Measurements from ENCODE around the gene ADGRG3. TPM values are rescaled to one million over a fixed set of nuclear protein-coding genes. Genes with fewer than 3 reads are reported as not detected.

Gene ADGRG3
- total RNA-seq, 1 donor from 2014 or later = not detected

GRCh38 chr16:57699899-57700298 is 31.8 kb downstream of the ADGRG3 start:
- Histone ChIP-seq H3K9me3 (ENCODE audit: insufficient read depth, low read depth, low read length) (no peaks in the 10 kb centered on the region), H3K9ac (ENCODE audit: low read length) (no peak overlapping the region), H3K4me2 (ENCODE audit: low read length) (no peak overlapping the region), H3K4me3 (ENCODE audit: insufficient read depth, low read depth, low read length) (no peak overlapping the region), H3K4me1 (ENCODE audit: insufficient read depth, low read length) (no peaks in the 10 kb centered on the region), H3K36me3 (ENCODE audit: insufficient read depth, low read length) (no peaks in the 10 kb centered on the region), H3K27me3 (ENCODE audit: insufficient read depth, low read length) (peaks cover 3% of the 10 kb centered on the region), H3K79me2 (ENCODE audit: insufficient read depth, low read length) (no peaks in the 10 kb centered on the region), H3K27ac (ENCODE audit: low read depth, low read length) (no peak overlapping the region), H4K20me1 (ENCODE audit: insufficient read depth, low read length) (no peaks in the 10 kb centered on the region), H2AFZ (ENCODE audit: low read depth, low read length) (no peak overlapping the region)
- Mint-ChIP-seq H3K9me3 (ENCODE audit: unreplicated experiment) (no peaks in the 10 kb centered on the region), H3K4me3 (ENCODE audit: unreplicated experiment) (no peak overlapping the region), H3K4me1 (ENCODE audit: low read depth, unreplicated experiment) (peaks cover 4% of the 10 kb centered on the region), H3K27me3 (ENCODE audit: low read depth, unreplicated experiment) (peaks cover 17% of the 10 kb centered on the region), H3K27ac (ENCODE audit: unreplicated experiment) (no peak overlapping the region), H3K36me3 (ENCODE audit: low read depth, unreplicated experiment) (no peaks in the 10 kb centered on the region)
- FAIRE-seq (no peak), DNase-seq (ENCODE audit: low read depth) (no peak)
- no peak for TF ChIP-seq CTCF (IDR thresholded peaks at IDR 0.05; ENCODE audit: insufficient read depth, low read depth, low read length)
- no peak for TF ChIP-seq EZH2 (IDR thresholded peaks at IDR 0.05; ENCODE audit: insufficient read depth, low read length)

GRCh38 chr16:57700781-57701551 is 32.9 kb downstream of the ADGRG3 start:
- Histone ChIP-seq H4K20me1 (ENCODE audit: insufficient read depth, low read length) (no peaks in the 10 kb centered on the region), H3K4me3 (ENCODE audit: insufficient read depth, low read depth, low read length) (no peak overlapping the region), H3K4me2 (ENCODE audit: low read length) (no peak overlapping the region), H2AFZ (ENCODE audit: low read depth, low read length) (no peak overlapping the region), H3K27ac (ENCODE audit: low read depth, low read length) (no peak overlapping the region), H3K36me3 (ENCODE audit: insufficient read depth, low read length) (no peaks in the 10 kb centered on the region), H3K4me1 (ENCODE audit: insufficient read depth, low read length) (no peaks in the 10 kb centered on the region), H3K9ac (ENCODE audit: low read length) (no peak overlapping the region), H3K9me3 (ENCODE audit: insufficient read depth, low read depth, low read length) (peaks cover 9% of the 10 kb centered on the region), H3K27me3 (ENCODE audit: insufficient read depth, low read length) (peaks cover 3% of the 10 kb centered on the region), H3K79me2 (ENCODE audit: insufficient read depth, low read length) (no peaks in the 10 kb centered on the region)
- no peak for FAIRE-seq
- Mint-ChIP-seq H3K4me1 (ENCODE audit: low read depth, unreplicated experiment) (peaks cover 4% of the 10 kb centered on the region), H3K4me3 (ENCODE audit: unreplicated experiment) (no peak overlapping the region), H3K36me3 (ENCODE audit: low read depth, unreplicated experiment) (no peaks in the 10 kb centered on the region), H3K27ac (ENCODE audit: unreplicated experiment) (peak overlapping the region; percentile 63), H3K27me3 (ENCODE audit: low read depth, unreplicated experiment) (peaks cover 17% of the 10 kb centered on the region), H3K9me3 (ENCODE audit: unreplicated experiment) (no peaks in the 10 kb centered on the region)
- TF ChIP-seq EZH2 (IDR thresholded peaks at IDR 0.05; ENCODE audit: insufficient read depth, low read length) (no peak), CTCF (IDR thresholded peaks at IDR 0.05; ENCODE audit: insufficient read depth, low read depth, low read length) (no peak)
- DNase-seq (ENCODE audit: low read depth) = no peak

GRCh38 chr16:57701759-57702371 is 33.8 kb downstream of the ADGRG3 start:
- no peaks in the 10 kb centered on the region for H3K36me3 ChIP-seq (ENCODE audit: insufficient read depth, low read length)
- Mint-ChIP-seq H3K27me3 (ENCODE audit: low read depth, unreplicated experiment) (peaks cover 21% of the 10 kb centered on the region), H3K27ac (ENCODE audit: unreplicated experiment) (no peak overlapping the region), H3K36me3 (ENCODE audit: low read depth, unreplicated experiment) (no peaks in the 10 kb centered on the region), H3K9me3 (ENCODE audit: unreplicated experiment) (no peaks in the 10 kb centered on the region), H3K4me1 (ENCODE audit: low read depth, unreplicated experiment) (peaks cover 4% of the 10 kb centered on the region), H3K4me3 (ENCODE audit: unreplicated experiment) (no peak overlapping the region)
- no peak for TF ChIP-seq EZH2 (IDR thresholded peaks at IDR 0.05; ENCODE audit: insufficient read depth, low read length)
- no peak for TF ChIP-seq CTCF (IDR thresholded peaks at IDR 0.05; ENCODE audit: insufficient read depth, low read depth, low read length)
- no peak overlapping the region for H3K9ac ChIP-seq (ENCODE audit: low read length)
- peaks cover 3% of the 10 kb centered on the region for H3K27me3 ChIP-seq (ENCODE audit: insufficient read depth, low read length)
- H2AFZ ChIP-seq (ENCODE audit: low read depth, low read length) = no peak overlapping the region
- H3K4me1 ChIP-seq (ENCODE audit: insufficient read depth, low read length) = no peaks in the 10 kb centered on the region
- H3K4me3 ChIP-seq (ENCODE audit: insufficient read depth, low read depth, low read length) = no peak overlapping the region
- H3K9me3 ChIP-seq (ENCODE audit: insufficient read depth, low read depth, low read length) = peaks cover 9% of the 10 kb centered on the region
- no peaks in the 10 kb centered on the region for H3K79me2 ChIP-seq (ENCODE audit: insufficient read depth, low read length)
- H4K20me1 ChIP-seq (ENCODE audit: insufficient read depth, low read length) = no peaks in the 10 kb centered on the region
- no peak overlapping the region for H3K4me2 ChIP-seq (ENCODE audit: low read length)
- FAIRE-seq (no peak), DNase-seq (ENCODE audit: low read depth) (no peak)
- no peak overlapping the region for H3K27ac ChIP-seq (ENCODE audit: low read depth, low read length)
